ENCODE data around the gene TNFAIP8.

Gene TNFAIP8

DNA sequence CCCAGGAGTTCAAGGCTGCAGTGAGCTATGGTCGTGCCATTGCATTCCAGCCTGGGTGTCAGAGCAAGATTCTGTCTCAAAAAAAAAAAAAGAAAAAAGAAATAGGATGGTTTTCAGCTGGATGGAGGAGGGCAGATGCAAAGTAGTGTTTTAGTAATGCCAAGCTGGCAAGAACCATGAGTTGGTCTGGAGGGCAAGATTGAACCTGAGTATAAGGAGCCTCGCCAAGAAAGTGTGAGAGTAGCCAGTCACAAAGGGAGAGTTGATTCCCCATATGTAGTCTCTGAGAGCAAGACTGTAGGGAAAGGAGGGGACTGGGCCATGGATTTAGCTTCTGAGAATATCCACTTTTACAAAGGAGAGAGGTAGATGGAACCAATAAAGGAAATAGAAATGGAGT lies 6.9 kb downstream of the TNFAIP8 start:
- TF ChIP-seq, protein P1, sequence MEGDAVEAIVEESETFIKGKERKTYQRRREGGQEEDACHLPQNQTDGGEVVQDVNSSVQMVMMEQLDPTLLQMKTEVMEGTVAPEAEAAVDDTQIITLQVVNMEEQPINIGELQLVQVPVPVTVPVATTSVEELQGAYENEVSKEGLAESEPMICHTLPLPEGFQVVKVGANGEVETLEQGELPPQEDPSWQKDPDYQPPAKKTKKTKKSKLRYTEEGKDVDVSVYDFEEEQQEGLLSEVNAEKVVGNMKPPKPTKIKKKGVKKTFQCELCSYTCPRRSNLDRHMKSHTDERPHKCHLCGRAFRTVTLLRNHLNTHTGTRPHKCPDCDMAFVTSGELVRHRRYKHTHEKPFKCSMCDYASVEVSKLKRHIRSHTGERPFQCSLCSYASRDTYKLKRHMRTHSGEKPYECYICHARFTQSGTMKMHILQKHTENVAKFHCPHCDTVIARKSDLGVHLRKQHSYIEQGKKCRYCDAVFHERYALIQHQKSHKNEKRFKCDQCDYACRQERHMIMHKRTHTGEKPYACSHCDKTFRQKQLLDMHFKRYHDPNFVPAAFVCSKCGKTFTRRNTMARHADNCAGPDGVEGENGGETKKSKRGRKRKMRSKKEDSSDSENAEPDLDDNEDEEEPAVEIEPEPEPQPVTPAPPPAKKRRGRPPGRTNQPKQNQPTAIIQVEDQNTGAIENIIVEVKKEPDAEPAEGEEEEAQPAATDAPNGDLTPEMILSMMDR (IDR thresholded peaks at IDR 0.05; ENCODE audit: low read depth, low read length, missing control alignments): no peak
- in situ Hi-C loops (cut with HindIII; ENCODE audit: low sequenced_read_pairs): no loop called here
- DNase-seq (ENCODE audit: low read depth): no peak
- no peak overlapping the region for H3K4me3 ChIP-seq (ENCODE audit: low read depth, low read length)

DNA sequence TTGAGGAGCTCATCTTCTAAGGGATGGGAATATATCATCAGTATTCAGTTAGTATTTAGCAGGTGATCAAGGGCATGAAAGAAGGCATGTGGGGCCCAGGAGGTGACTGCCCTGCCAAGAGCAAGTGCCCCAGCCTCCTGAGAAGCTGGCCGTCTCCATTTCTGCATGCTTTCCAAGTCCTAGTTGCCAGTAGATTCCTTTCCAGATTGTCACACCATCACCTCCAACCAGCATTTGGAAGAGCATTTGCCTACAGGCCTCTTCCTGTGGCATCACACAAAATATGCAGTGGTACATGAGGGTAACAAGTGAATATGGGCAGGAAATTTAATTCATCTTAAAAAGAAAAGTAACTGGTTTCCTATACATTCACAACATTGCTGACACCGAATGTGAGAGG lies 7.5 kb downstream of the TNFAIP8 start:
- H3K4me3 ChIP-seq (ENCODE audit: low read depth, low read length): no peak overlapping the region
- in situ Hi-C loops (cut with HindIII; ENCODE audit: low sequenced_read_pairs): no loop called here
- no peak for DNase-seq (ENCODE audit: low read depth)
- TF ChIP-seq, protein P1 (IDR thresholded peaks at IDR 0.05; ENCODE audit: low read depth, low read length, missing control alignments): no peak

DNA sequence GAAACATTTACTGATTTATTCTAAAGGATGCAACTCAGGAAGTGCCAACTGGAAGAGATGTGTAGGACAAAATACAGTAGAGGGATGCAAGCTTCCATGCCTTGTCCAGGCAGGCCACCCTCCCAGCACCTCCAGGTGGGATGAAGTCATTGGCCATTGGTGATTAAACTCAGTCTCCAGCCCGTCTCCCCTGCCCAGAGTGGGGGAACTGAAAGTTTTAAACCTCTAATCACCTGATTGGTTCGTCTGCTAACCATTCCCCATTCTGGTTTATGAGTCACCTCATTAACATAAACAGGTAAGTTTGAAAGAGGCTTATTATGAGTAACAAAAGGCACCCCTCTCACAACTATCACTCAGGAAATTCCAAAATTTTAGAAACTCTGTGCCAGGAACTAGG lies 8.1 kb downstream of the TNFAIP8 start:
- no peak overlapping the region for H3K4me3 ChIP-seq (ENCODE audit: low read depth, low read length)
- no peak for DNase-seq (ENCODE audit: low read depth)
- in situ Hi-C loops (cut with HindIII; ENCODE audit: low sequenced_read_pairs): no loop called here
- TF ChIP-seq, protein P1 (IDR thresholded peaks at IDR 0.05; ENCODE audit: low read depth, low read length, missing control alignments): no peak

DNA sequence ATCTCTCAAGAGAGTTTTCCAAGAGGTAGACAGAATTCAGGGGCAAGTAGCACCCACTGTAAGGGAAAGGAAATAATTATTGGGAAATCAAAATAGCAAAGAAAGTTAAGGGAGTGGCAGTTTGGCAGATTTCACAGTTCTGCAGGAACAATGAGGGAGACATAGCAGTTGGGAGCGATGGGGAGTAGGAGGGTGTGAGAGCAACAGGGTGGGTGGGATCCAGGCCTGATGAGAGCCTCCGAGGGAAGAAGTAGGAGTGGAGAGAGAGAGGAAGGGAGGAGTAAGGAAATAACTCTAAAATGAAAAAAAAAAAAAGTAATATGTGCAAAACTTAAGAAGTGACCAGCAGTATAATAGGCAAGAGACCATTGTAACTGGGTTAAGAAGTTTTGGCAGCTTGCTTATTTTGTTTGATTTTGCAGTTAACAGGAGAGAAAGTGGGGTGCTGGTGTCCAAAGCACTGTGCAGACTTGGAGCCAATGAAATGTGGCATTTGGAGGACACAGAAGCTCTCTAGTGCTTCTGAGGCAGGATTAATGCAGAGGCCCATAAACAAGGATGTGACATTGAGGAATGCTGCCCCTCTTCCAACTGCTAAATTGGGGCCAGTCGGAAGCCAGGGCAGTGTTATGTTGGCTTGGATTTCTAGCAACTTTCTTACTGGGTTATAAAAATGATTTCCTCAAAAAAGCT lies 10.2 kb downstream of the TNFAIP8 start:
- no peak for DNase-seq (ENCODE audit: low read depth)
- H3K4me3 ChIP-seq (ENCODE audit: low read depth, low read length): no peak overlapping the region
- in situ Hi-C loops (cut with HindIII; ENCODE audit: low sequenced_read_pairs): no loop called here
- TF ChIP-seq, protein P1 (IDR thresholded peaks at IDR 0.05; ENCODE audit: low read depth, low read length, missing control alignments): no peak

DNA sequence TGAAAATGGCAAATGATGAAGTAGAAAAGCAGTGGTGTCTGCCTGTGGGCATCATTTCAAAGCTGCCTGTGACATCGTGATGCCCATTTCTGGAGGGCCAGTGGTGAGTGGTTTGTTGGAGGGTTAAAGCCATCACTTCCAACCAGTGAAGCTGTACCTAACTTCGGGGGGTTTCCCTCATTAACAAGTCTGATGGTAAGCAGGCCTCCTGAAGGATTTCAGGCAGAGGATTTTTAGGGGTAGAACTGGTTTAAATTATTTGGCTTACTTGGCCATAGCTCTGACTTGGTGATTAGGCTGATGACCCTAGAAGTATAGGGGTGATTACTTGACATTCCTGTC lies 10.7 kb downstream of the TNFAIP8 start:
- no peak overlapping the region for H3K4me3 ChIP-seq (ENCODE audit: low read depth, low read length)
- TF ChIP-seq, protein P1 (IDR thresholded peaks at IDR 0.05; ENCODE audit: low read depth, low read length, missing control alignments): no peak
- DNase-seq (ENCODE audit: low read depth): no peak
- in situ Hi-C loops (cut with HindIII; ENCODE audit: low sequenced_read_pairs): no loop called here

DNA sequence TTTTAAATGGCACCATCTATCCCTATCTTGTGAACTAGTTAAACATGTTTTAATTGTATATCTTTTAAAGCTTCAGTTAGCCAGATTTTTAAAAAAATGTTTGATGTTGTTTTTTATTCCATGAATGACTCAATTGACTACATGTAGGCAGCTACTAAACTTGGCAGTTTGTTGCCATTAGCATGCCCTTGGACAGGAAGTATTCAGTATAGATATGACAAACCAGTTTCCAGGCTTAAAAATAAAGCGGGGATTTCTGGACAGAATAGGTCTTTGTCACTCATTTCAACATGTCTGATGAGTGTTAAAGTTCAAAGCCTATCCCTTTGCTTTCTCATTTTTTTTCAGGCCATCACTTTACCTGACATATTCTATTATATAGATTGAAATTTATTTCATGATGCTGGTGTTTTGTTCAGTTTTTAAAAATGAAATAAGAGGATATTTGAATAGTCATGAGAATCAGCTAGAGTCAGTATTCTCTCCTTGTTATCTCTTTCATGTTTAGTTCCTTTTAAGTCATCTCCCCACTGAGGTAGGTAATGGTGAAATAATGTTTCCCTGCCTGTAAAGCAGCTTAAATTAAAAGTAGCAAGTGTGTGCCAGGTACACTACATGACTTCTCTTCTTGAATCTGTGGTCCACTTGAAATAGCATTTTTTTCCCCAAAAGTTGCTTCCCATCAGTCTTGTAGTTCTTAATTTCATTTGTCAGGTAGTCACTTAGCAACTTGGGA lies 11.9 kb downstream of the TNFAIP8 start:
- DNase-seq (ENCODE audit: low read depth): no peak
- TF ChIP-seq, protein P1 (IDR thresholded peaks at IDR 0.05; ENCODE audit: low read depth, low read length, missing control alignments): no peak
- in situ Hi-C loops (cut with HindIII; ENCODE audit: low sequenced_read_pairs): no loop called here
- H3K4me3 ChIP-seq (ENCODE audit: low read depth, low read length): no peak overlapping the region

Data from astrocyte of the cerebellum (primary cell).